ENCODE measurements around the gene SENP2.
"Not testable (repeated sequence)": the region's sequence is repeated elsewhere in the genome, so short reads cannot be mapped to it uniquely, and the experiment has no call there.

DNA sequence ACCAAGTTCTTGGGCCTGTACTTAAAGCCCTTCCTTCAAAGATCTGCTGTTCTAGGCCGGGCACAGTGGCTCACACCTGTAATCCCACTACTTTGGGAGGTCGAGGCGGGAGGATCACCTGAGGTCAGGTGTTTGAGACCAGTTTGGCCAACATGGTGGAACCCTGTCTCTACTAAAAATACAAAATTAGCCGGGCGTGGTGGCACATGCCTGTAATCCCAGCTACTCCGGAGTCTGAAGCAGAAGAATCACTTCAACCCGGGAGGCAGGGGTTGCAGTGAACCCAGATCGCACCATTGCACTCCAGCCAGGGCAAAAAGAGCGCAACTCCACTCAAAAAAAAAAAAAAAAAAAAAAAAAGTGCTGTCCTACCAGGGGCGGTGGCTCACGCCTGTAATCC, 52.6 kb downstream of the SENP2 start:
- TF ChIP-seq POLR2A (IDR thresholded peaks at IDR 0.05; ENCODE audit: low read length); GATA1 (IDR thresholded peaks at IDR 0.05; ENCODE audit: low read depth, low read length): not testable (repeated sequence)

Measured in erythroblast (primary cell).